Stimulated activated CD4-positive, alpha-beta T cell treated with anti-CD3 and anti-CD28 coated beads, TNF-alpha, amount 100 ng/mL, for 1 hour (primary cell): Measurements from ENCODE around the gene KCNG2.

Experiments
- DNase-seq, 3 donors: peaks; one replicate each; pipeline ENCODE4 v3.0.0-alpha.2; 2020; ENCODE audit warnings: low read depth in 3 of 3, low spot score in 1 of 3

Gene KCNG2

GRCh38 chr18:79768745-79769144 lies 29.0 kb upstream of the KCNG2 start:
- no peak for DNase-seq

- DNase-seq: no peak
Measured at GRCh38 chr18:79769698-79770500, 27.8 kb upstream of the KCNG2 start.

GRCh38 chr18:79770501-79770815 lies 27.3 kb upstream of the KCNG2 start:
- DNase-seq: no peak

- DNase-seq: no peak
Measured at GRCh38 chr18:79770826-79771225, 26.9 kb upstream of the KCNG2 start.

- no peak for DNase-seq
Measured at GRCh38 chr18:79771446-79772107, 26.2 kb upstream of the KCNG2 start.

GRCh38 chr18:79772108-79772864 lies 25.5 kb upstream of the KCNG2 start:
- no peak for DNase-seq

- no peak for DNase-seq
Measured at GRCh38 chr18:79772865-79773696, 24.7 kb upstream of the KCNG2 start.

GRCh38 chr18:79774111-79774510 lies 23.6 kb upstream of the KCNG2 start:
- no peak for DNase-seq

- no peak for DNase-seq
Measured at GRCh38 chr18:79775441-79776221, 22.1 kb upstream of the KCNG2 start.

- DNase-seq: no peak
Measured at GRCh38 chr18:79776674-79777073, 21.1 kb upstream of the KCNG2 start.

GRCh38 chr18:79778291-79778791 lies 19.4 kb upstream of the KCNG2 start:
- no peak for DNase-seq

GRCh38 chr18:79779021-79779699 lies 18.6 kb upstream of the KCNG2 start:
- DNase-seq: no peak

GRCh38 chr18:79779700-79780190 lies 18.0 kb upstream of the KCNG2 start:
- DNase-seq: no peak

- DNase-seq: no peak
Measured at GRCh38 chr18:79780547-79780946, 17.2 kb upstream of the KCNG2 start.

- DNase-seq: no peak
Measured at GRCh38 chr18:79781331-79781941, 16.3 kb upstream of the KCNG2 start.

GRCh38 chr18:79782566-79783308 lies 15.0 kb upstream of the KCNG2 start:
- DNase-seq: no peak

- DNase-seq: no peak
Measured at GRCh38 chr18:79784071-79784913, 13.4 kb upstream of the KCNG2 start.
